Stimulated activated CD4-positive, alpha-beta T cell treated with anti-CD3 and anti-CD28 coated beads, TNF-alpha, amount 100 ng/mL, for 24 hours (primary cell): ENCODE measurements around the gene SOS2.

Experiments used
- DNase-seq, 3 experiments: peaks; one replicate each; pipeline ENCODE4 v3.0.0-alpha.2; 2020; ENCODE audit warnings: low read depth in 3 of 3

The SOS2 gene

GRCh38 chr14:50116181-50116956 lies 115.0 kb downstream of the SOS2 start, which contains the start of gene VCPKMT:
Gene VCPKMT (minus strand): TSS chr14:50116572. CDS start chr14:50116552, 20 bp downstream.
- DNase-seq = peak; percentile 91 to 96 (median 95)

GRCh38 chr14:50113381-50114035 lies 117.9 kb downstream of the SOS2 start:
- no peak for DNase-seq

- no peak for DNase-seq
These were observed 120.9 kb downstream of the SOS2 start for GRCh38 chr14:50110323-50111037.

GRCh38 chr14:50109342-50109741 lies 122.0 kb downstream of the SOS2 start:
- DNase-seq = no peak

- DNase-seq = no peak
These were observed 123.5 kb downstream of the SOS2 start for GRCh38 chr14:50107850-50108249.

- no peak for DNase-seq
These were observed 125.2 kb downstream of the SOS2 start for GRCh38 chr14:50106178-50106577.

GRCh38 chr14:50103558-50103957 lies 127.8 kb downstream of the SOS2 start:
- no peak for DNase-seq

- DNase-seq = no peak
These were observed 130.0 kb downstream of the SOS2 start for GRCh38 chr14:50101417-50101816.

GRCh38 chr14:50100805-50101204 lies 130.6 kb downstream of the SOS2 start:
- DNase-seq = no peak

GRCh38 chr14:50099335-50099734 lies 132.0 kb downstream of the SOS2 start:
- no peak for DNase-seq

- DNase-seq = no peak
These were observed 135.5 kb downstream of the SOS2 start for GRCh38 chr14:50095895-50096294.

- no peak for DNase-seq
These were observed 137.2 kb downstream of the SOS2 start for GRCh38 chr14:50094056-50094755.

- DNase-seq = no peak
These were observed 137.9 kb downstream of the SOS2 start for GRCh38 chr14:50093496-50093895.

- DNase-seq = no peak
These were observed 139.3 kb downstream of the SOS2 start for GRCh38 chr14:50092006-50092555.

GRCh38 chr14:50091240-50091913 lies 140.0 kb downstream of the SOS2 start:
- no peak for DNase-seq

GRCh38 chr14:50089208-50089607 lies 142.2 kb downstream of the SOS2 start:
- no peak for DNase-seq

GRCh38 chr14:50088731-50089130 lies 142.6 kb downstream of the SOS2 start:
- no peak for DNase-seq

- DNase-seq = no peak
These were observed 143.3 kb downstream of the SOS2 start for GRCh38 chr14:50088117-50088515.

- DNase-seq = no peak
These were observed 143.8 kb downstream of the SOS2 start for GRCh38 chr14:50087341-50088116.

GRCh38 chr14:50086321-50086711 lies 145.1 kb downstream of the SOS2 start:
- no peak for DNase-seq
